Neural cell (in vitro differentiated cells): ENCODE data around the gene PTK7. TPM values are rescaled to one million over a fixed set of nuclear protein-coding genes. Genes with fewer than 3 reads are reported as not detected.
A peak's percentile ranks its signal among the peaks of the same experiment; 100 is the strongest.

Experiments used
- H2AFZ ChIP-seq: fragments of 200-600, 300-800 bp; sonication (generic), shearing (Covaris generic); 2 replicates; pipeline ENCODE4 v1.6.0; 2014; ENCODE audit warnings: low read depth, mild to moderate bottlenecking, antibody characterized with exemption, low read length, moderate library complexity
- H3F3A ChIP-seq: fragments of 200-600 bp; shearing (Covaris generic); 2 replicates; pipeline ENCODE4 v1.6.1; 2016; ENCODE audit warnings: mild to moderate bottlenecking, moderate library complexity, mixed read lengths, antibody characterized with exemption, low read length; ENCODE audit not compliant: insufficient read depth, poor library complexity, severe bottlenecking
- H3K27ac ChIP-seq: fragments of 200-600, 300-800 bp; sonication (generic), shearing (Covaris generic); 2 replicates; pipeline ENCODE4 v1.5.1; 2014; ENCODE audit warnings: mild to moderate bottlenecking, low read length, moderate library complexity
- H3K27me3 ChIP-seq: fragments of 300-800, 200-600 bp; sonication (generic), shearing (Covaris generic); 2 replicates; pipeline ENCODE4 v1.6.0; 2014; ENCODE audit warnings: mild to moderate bottlenecking, low read depth, low read length, moderate library complexity; ENCODE audit not compliant: insufficient read depth
- H3K36me3 ChIP-seq: fragments of 300-800, 200-600 bp; sonication (generic), shearing (Covaris generic); 2 replicates; pipeline ENCODE4 v1.5.1; 2014; ENCODE audit warnings: mild to moderate bottlenecking, antibody characterized with exemption, low read length, moderate library complexity; ENCODE audit not compliant: insufficient read depth
- H3K4me2 ChIP-seq: fragments of 300-800, 200-600 bp; sonication (generic), shearing (Covaris generic); 2 replicates; pipeline ENCODE4 v1.6.0; 2014; ENCODE audit warnings: mild to moderate bottlenecking, low read length
- H3K4me3 ChIP-seq: fragments of 300-800, 200-600 bp; sonication (generic), shearing (Covaris generic); 2 replicates; pipeline ENCODE4 v1.5.1; 2014; ENCODE audit warnings: mild to moderate bottlenecking, low read length, moderate library complexity
- H3K79me2 ChIP-seq: fragments of 200-600 bp; shearing (Covaris generic); replicated peaks from 2 replicates; pipeline ENCODE4 v1.6.0; 2014; ENCODE audit warnings: mild to moderate bottlenecking, low read length, moderate library complexity; ENCODE audit not compliant: insufficient read depth
- H3K9ac ChIP-seq: fragments of 300-800, 200-600 bp; sonication (generic), shearing (Covaris generic); 2 replicates; pipeline ENCODE4 v1.6.1; 2016; ENCODE audit warnings: mild to moderate bottlenecking, low read length, mixed read lengths
- H3K9me2 ChIP-seq: fragments of 200-600 bp; shearing (Covaris generic); 2 replicates; pipeline ENCODE4 v1.6.1; 2016; ENCODE audit warnings: mild to moderate bottlenecking, low read length, mixed read lengths; ENCODE audit not compliant: insufficient read depth
- H3K9me3 ChIP-seq: fragments of 200-600, 300-800 bp; sonication (generic), shearing (Covaris generic); 2 replicates; pipeline ENCODE4 v1.6.1; 2016; ENCODE audit warnings: mild to moderate bottlenecking, mixed run types, low read length, moderate library complexity, mixed read lengths
- H4K20me1 ChIP-seq: fragments of 200-600 bp; shearing (Covaris generic); 2 replicates; pipeline ENCODE4 v1.6.1; 2016; ENCODE audit warnings: mild to moderate bottlenecking, mixed run types; ENCODE audit not compliant: insufficient read depth
- EP300 ChIP-seq: fragments of 450-650 bp; conservative IDR thresholded peaks from 2 replicates; pipeline ENCODE4 v1.6.1; 2014; ENCODE audit warnings: antibody characterized with exemption, mild to moderate bottlenecking, moderate library complexity; ENCODE audit not compliant: poor library complexity, severe bottlenecking
- EZH2 ChIP-seq: fragments of 200-600, 300-800 bp; shearing (Covaris generic), sonication (generic); IDR thresholded peaks from 2 replicates; pipeline ENCODE4 v1.6.1; 2014; ENCODE audit warnings: antibody characterized with exemption, low read length, borderline replicate concordance, mild to moderate bottlenecking; ENCODE audit not compliant: insufficient read depth, poor library complexity, severe bottlenecking
- MXI1 ChIP-seq: fragments of 450-650 bp; conservative IDR thresholded peaks from 2 replicates; pipeline ENCODE4 v1.6.1; 2014; ENCODE audit warnings: antibody characterized with exemption, mild to moderate bottlenecking; ENCODE audit not compliant: poor library complexity, severe bottlenecking
- POLR2AphosphoS5 ChIP-seq: IDR thresholded peaks from 2 replicates; pipeline ENCODE4 v1.6.1; 2012
- RAD21 ChIP-seq: fragments of 450-650 bp; conservative IDR thresholded peaks from 2 replicates; pipeline ENCODE4 v1.6.1; 2014; ENCODE audit warnings: antibody characterized with exemption, mild to moderate bottlenecking, moderate library complexity
- SMC3 ChIP-seq: fragments of 450-650 bp; conservative IDR thresholded peaks from 2 replicates; pipeline ENCODE4 v1.6.1; 2014; ENCODE audit warnings: antibody characterized with exemption, mild to moderate bottlenecking, moderate library complexity; ENCODE audit not compliant: poor library complexity
- TAF1 ChIP-seq: IDR thresholded peaks from 2 replicates; pipeline ENCODE4 v1.6.1; 2012; ENCODE audit warnings: low read depth
- polyA plus RNA-seq: library from polyadenylated mRNA; depleted of rRNA; stranded (reverse); fragments of >200 nt; gene quantifications from 2 replicates; pipeline ENCODE4 v1.2.3, GENCODE V29; 2014
- TF ChIP-seq, protein P1 (sequence below): fragments of 450-650 bp; IDR thresholded peaks from 2 replicates; pipeline ENCODE4 v1.5.1; 2014; ENCODE audit warnings: antibody characterized with exemption, mild to moderate bottlenecking, moderate library complexity; ENCODE audit not compliant: poor library complexity, severe bottlenecking
- TF ChIP-seq, protein P2 (sequence below): IDR thresholded peaks from 2 replicates; pipeline ENCODE4 v1.6.1; 2012; ENCODE audit warnings: borderline replicate concordance

PTK7 gene
- polyA plus RNA-seq, 1 donor from 2014 or later = 32.5 TPM

DNA sequence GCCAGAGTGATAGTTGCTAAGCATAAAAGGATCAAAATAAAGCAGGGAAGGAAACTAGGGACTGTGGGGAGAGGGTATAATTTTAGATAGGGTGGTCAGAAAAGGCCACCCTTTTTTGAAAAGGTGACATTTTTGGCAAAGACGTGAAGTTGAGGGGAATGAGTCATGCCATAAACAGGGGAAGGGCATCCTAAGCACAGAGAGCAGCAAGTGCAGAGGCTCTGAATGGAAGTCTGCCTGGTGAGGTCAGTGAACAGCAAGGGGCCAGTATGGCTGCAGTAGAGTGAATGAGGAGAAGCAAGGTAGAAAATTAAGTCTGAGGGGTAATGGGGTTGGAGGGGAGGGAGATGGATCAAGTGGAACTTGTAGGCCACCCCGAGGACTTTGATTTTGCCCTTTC lies 14.3 kb upstream of the PTK7 start:
- Histone ChIP-seq H3K4me3 (no peak overlapping the region), H3K27ac (no peak overlapping the region), H3K9me3 (no peaks in the 10 kb centered on the region), H3K79me2 (peaks cover 11% of the 10 kb centered on the region), H3K4me2 (no peak overlapping the region), H3K27me3 (no peaks in the 10 kb centered on the region), H3K9me2 (no peaks in the 10 kb centered on the region), H3K36me3 (peaks cover 6% of the 10 kb centered on the region), H4K20me1 (no peaks in the 10 kb centered on the region), H3F3A (no peaks in the 10 kb centered on the region), H3K9ac (no peak overlapping the region), H2AFZ (no peak overlapping the region)
- TF ChIP-seq EZH2 (no peak), POLR2AphosphoS5 (no peak), RAD21 (no peak), MXI1 (no peak), EP300 (no peak)
- TF ChIP-seq, protein P1, sequence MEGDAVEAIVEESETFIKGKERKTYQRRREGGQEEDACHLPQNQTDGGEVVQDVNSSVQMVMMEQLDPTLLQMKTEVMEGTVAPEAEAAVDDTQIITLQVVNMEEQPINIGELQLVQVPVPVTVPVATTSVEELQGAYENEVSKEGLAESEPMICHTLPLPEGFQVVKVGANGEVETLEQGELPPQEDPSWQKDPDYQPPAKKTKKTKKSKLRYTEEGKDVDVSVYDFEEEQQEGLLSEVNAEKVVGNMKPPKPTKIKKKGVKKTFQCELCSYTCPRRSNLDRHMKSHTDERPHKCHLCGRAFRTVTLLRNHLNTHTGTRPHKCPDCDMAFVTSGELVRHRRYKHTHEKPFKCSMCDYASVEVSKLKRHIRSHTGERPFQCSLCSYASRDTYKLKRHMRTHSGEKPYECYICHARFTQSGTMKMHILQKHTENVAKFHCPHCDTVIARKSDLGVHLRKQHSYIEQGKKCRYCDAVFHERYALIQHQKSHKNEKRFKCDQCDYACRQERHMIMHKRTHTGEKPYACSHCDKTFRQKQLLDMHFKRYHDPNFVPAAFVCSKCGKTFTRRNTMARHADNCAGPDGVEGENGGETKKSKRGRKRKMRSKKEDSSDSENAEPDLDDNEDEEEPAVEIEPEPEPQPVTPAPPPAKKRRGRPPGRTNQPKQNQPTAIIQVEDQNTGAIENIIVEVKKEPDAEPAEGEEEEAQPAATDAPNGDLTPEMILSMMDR = no peak

DNA sequence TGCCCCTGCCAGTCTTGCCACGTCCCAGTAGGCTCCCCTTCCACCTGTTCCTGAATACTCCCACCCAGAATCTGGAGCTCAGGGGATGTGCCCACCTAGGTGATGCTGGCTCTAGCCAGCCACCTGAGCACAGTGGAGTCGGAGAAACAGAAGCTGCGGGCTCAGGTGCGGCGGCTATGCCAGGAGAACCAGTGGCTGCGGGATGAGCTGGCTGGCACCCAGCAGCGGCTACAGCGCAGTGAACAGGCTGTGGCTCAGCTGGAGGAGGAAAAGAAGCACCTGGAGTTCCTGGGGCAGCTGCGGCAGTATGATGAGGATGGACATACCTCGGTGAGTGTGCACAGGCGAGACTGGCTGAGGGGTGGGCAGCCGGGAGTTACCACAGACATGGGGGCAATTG lies 13.3 kb upstream of the PTK7 start:
- Histone ChIP-seq H4K20me1 (no peaks in the 10 kb centered on the region), H3F3A (no peaks in the 10 kb centered on the region), H3K4me3 (no peak overlapping the region), H3K27me3 (no peaks in the 10 kb centered on the region), H3K36me3 (peaks cover 8% of the 10 kb centered on the region), H3K4me2 (no peak overlapping the region), H2AFZ (no peak overlapping the region), H3K79me2 (peaks cover 11% of the 10 kb centered on the region), H3K9ac (no peak overlapping the region), H3K9me3 (no peaks in the 10 kb centered on the region), H3K9me2 (no peaks in the 10 kb centered on the region), H3K27ac (no peak overlapping the region)
- TF ChIP-seq MXI1 = no peak
- TF ChIP-seq, protein P1 = no peak

DNA sequence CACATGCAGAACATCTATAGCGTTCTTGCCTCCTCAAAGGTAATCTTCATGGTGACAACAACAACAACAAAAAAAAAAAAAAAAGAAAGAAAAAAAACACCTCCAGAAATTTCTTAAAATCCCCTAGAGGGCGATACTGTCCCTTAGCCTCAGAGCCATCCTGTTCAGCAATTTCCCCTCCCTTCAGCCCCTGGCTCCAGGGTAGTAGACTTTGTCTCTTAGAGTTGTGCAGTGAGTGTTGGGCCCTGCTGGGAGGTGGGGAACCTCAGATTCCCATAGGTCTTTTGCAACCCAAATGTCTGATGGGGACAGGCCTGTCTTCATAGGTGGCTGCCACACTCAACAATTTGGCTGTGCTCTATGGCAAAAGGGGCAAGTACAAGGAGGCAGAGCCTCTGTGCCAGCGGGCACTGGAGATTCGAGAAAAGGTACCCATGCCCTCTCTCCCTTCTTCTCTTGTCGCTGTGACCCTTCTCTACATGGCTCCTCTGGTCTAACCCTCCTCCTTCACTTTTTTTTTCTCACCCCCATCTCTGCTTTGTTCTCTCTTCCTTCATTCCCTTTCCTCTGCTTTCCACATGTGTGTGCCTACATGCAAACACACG lies 6.0 kb upstream of the PTK7 start:
- TF ChIP-seq SMC3 = peak; percentile 63
- TF ChIP-seq RAD21 = peak; percentile 56
- no peak for TF ChIP-seq POLR2AphosphoS5
- no peak for TF ChIP-seq EP300
- TF ChIP-seq, protein P2, sequence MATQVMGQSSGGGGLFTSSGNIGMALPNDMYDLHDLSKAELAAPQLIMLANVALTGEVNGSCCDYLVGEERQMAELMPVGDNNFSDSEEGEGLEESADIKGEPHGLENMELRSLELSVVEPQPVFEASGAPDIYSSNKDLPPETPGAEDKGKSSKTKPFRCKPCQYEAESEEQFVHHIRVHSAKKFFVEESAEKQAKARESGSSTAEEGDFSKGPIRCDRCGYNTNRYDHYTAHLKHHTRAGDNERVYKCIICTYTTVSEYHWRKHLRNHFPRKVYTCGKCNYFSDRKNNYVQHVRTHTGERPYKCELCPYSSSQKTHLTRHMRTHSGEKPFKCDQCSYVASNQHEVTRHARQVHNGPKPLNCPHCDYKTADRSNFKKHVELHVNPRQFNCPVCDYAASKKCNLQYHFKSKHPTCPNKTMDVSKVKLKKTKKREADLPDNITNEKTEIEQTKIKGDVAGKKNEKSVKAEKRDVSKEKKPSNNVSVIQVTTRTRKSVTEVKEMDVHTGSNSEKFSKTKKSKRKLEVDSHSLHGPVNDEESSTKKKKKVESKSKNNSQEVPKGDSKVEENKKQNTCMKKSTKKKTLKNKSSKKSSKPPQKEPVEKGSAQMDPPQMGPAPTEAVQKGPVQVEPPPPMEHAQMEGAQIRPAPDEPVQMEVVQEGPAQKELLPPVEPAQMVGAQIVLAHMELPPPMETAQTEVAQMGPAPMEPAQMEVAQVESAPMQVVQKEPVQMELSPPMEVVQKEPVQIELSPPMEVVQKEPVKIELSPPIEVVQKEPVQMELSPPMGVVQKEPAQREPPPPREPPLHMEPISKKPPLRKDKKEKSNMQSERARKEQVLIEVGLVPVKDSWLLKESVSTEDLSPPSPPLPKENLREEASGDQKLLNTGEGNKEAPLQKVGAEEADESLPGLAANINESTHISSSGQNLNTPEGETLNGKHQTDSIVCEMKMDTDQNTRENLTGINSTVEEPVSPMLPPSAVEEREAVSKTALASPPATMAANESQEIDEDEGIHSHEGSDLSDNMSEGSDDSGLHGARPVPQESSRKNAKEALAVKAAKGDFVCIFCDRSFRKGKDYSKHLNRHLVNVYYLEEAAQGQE = no peak
- TF ChIP-seq TAF1 = no peak
- no peak for TF ChIP-seq MXI1
- TF ChIP-seq EZH2 = no peak
- TF ChIP-seq, protein P1 = peak; percentile 52
- Histone ChIP-seq H3K9me2 (no peaks in the 10 kb centered on the region), H3K9me3 (no peaks in the 10 kb centered on the region), H3K4me2 (no peak overlapping the region), H2AFZ (no peak overlapping the region), H3K79me2 (no peaks in the 10 kb centered on the region), H3K27me3 (no peaks in the 10 kb centered on the region), H4K20me1 (no peaks in the 10 kb centered on the region), H3K27ac (no peak overlapping the region), H3F3A (no peaks in the 10 kb centered on the region), H3K36me3 (peaks cover 8% of the 10 kb centered on the region), H3K4me3 (no peak overlapping the region), H3K9ac (no peak overlapping the region)
